ENCODE data around the gene C9orf78.

Gene C9orf78

GRCh38 chr9:129778469-129778868 lies 56.6 kb downstream of the C9orf78 start:
- Histone ChIP-seq H3K4me2 (ENCODE audit: low read depth, low read length) (no peak overlapping the region), H3K4me1 (ENCODE audit: low read length) (no peaks in the 10 kb centered on the region)
- TF ChIP-seq, protein P1, sequence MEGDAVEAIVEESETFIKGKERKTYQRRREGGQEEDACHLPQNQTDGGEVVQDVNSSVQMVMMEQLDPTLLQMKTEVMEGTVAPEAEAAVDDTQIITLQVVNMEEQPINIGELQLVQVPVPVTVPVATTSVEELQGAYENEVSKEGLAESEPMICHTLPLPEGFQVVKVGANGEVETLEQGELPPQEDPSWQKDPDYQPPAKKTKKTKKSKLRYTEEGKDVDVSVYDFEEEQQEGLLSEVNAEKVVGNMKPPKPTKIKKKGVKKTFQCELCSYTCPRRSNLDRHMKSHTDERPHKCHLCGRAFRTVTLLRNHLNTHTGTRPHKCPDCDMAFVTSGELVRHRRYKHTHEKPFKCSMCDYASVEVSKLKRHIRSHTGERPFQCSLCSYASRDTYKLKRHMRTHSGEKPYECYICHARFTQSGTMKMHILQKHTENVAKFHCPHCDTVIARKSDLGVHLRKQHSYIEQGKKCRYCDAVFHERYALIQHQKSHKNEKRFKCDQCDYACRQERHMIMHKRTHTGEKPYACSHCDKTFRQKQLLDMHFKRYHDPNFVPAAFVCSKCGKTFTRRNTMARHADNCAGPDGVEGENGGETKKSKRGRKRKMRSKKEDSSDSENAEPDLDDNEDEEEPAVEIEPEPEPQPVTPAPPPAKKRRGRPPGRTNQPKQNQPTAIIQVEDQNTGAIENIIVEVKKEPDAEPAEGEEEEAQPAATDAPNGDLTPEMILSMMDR (IDR thresholded peaks at IDR 0.05; ENCODE audit: low read length) = no peak
- TF ChIP-seq EZH2phosphoT487 (IDR thresholded peaks at IDR 0.05; ENCODE audit: low read length) (no peak), EZH2 (optimal IDR thresholded peaks at IDR 0.05; ENCODE audit: low read depth, low read length) (no peak)

GRCh38 chr9:129777769-129778130 lies 57.3 kb downstream of the C9orf78 start:
- H3K27ac ChIP-seq (ENCODE audit: low read length) = no peak overlapping the region
- DNase-seq = no peak
- no peaks in the 10 kb centered on the region for H3K4me1 ChIP-seq (ENCODE audit: low read length)
- H3K79me2 ChIP-seq (ENCODE audit: low read length) = no peaks in the 10 kb centered on the region
- TF ChIP-seq EZH2 (optimal IDR thresholded peaks at IDR 0.05; ENCODE audit: low read depth, low read length) (no peak), EZH2phosphoT487 (IDR thresholded peaks at IDR 0.05; ENCODE audit: low read length) (no peak)
- TF ChIP-seq, protein P1 (IDR thresholded peaks at IDR 0.05; ENCODE audit: low read length) = no peak
- no peaks in the 10 kb centered on the region for H3K36me3 ChIP-seq (replicated peaks; ENCODE audit: insufficient read depth, low read length)
- peaks cover 77% of the 10 kb centered on the region for H3K27me3 ChIP-seq (replicated peaks; ENCODE audit: insufficient read depth, low read length)
- H3F3A ChIP-seq (ENCODE audit: insufficient read depth, low read length) = no peaks in the 10 kb centered on the region
- H3K9me2 ChIP-seq (replicated peaks; ENCODE audit: insufficient read depth, low read length) = no peaks in the 10 kb centered on the region
- H3K4me2 ChIP-seq (ENCODE audit: low read depth, low read length) = no peak overlapping the region
- no peaks in the 10 kb centered on the region for H3K9me3 ChIP-seq (replicated peaks; ENCODE audit: insufficient read depth, low read length)
- no peak overlapping the region for H3K9ac ChIP-seq (ENCODE audit: low read length)
- no peak overlapping the region for H3K4me3 ChIP-seq (ENCODE audit: low read length)
- no peaks in the 10 kb centered on the region for H4K20me1 ChIP-seq (ENCODE audit: insufficient read depth, low read length)
- H2AFZ ChIP-seq (ENCODE audit: low read length) = no peak overlapping the region

More at GRCh38 chr9:129778469-129778868, 56.6 kb downstream of the C9orf78 start:
- Histone ChIP-seq H3K9me3 (replicated peaks; ENCODE audit: insufficient read depth, low read length) (no peaks in the 10 kb centered on the region), H2AFZ (ENCODE audit: low read length) (no peak overlapping the region), H3K79me2 (ENCODE audit: low read length) (no peaks in the 10 kb centered on the region), H4K20me1 (ENCODE audit: insufficient read depth, low read length) (no peaks in the 10 kb centered on the region), H3K27ac (ENCODE audit: low read length) (no peak overlapping the region), H3K9ac (ENCODE audit: low read length) (no peak overlapping the region), H3K36me3 (replicated peaks; ENCODE audit: insufficient read depth, low read length) (no peaks in the 10 kb centered on the region), H3F3A (ENCODE audit: insufficient read depth, low read length) (no peaks in the 10 kb centered on the region), H3K4me3 (ENCODE audit: low read length) (no peak overlapping the region), H3K27me3 (replicated peaks; ENCODE audit: insufficient read depth, low read length) (peaks cover 77% of the 10 kb centered on the region), H3K9me2 (replicated peaks; ENCODE audit: insufficient read depth, low read length) (no peaks in the 10 kb centered on the region)
- DNase-seq = no peak

Data from MM.1S (cell line).